Activated CD4-positive, alpha-beta T cell treated with anti-CD3 and anti-CD28 coated beads, Interleukin-10, Interleukin-2, amounts not matched to agents 100 ng/mL and 50 ng/mL, durations not matched to agents 16 hours and 8 hours (primary cell): ENCODE results near the gene ZER1.
"Not testable (repeated sequence)": the region's sequence is repeated elsewhere in the genome, so short reads cannot be mapped to it uniquely, and the experiment has no call there.

Experiments
- DNase-seq: peaks from one replicate; pipeline ENCODE4 v3.0.0-alpha.2; 2020

ZER1 gene

GRCh38 chr9:128713941-128714573, 57.7 kb downstream of the ZER1 start:
- DNase-seq, result no peak

DNA sequence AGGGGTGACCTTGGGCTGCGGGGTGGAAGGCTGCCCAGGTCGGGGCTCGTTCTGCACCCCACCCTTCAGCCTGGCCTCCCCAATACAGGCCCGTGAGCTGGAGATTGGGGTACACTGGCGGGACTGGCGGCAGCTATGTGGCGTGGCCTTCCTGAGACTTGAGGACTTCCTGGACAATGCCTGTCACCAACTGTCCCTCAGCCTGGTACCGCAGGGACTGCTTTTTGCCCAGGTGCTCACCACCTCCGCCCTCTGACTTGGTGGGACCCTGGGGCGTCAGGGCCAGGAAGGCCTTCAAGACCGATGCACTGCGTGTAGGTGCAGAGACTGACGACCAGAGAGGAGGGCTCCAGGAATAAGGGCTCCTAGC, 58.3 kb downstream of the ZER1 start:
- DNase-seq, result no peak

DNA sequence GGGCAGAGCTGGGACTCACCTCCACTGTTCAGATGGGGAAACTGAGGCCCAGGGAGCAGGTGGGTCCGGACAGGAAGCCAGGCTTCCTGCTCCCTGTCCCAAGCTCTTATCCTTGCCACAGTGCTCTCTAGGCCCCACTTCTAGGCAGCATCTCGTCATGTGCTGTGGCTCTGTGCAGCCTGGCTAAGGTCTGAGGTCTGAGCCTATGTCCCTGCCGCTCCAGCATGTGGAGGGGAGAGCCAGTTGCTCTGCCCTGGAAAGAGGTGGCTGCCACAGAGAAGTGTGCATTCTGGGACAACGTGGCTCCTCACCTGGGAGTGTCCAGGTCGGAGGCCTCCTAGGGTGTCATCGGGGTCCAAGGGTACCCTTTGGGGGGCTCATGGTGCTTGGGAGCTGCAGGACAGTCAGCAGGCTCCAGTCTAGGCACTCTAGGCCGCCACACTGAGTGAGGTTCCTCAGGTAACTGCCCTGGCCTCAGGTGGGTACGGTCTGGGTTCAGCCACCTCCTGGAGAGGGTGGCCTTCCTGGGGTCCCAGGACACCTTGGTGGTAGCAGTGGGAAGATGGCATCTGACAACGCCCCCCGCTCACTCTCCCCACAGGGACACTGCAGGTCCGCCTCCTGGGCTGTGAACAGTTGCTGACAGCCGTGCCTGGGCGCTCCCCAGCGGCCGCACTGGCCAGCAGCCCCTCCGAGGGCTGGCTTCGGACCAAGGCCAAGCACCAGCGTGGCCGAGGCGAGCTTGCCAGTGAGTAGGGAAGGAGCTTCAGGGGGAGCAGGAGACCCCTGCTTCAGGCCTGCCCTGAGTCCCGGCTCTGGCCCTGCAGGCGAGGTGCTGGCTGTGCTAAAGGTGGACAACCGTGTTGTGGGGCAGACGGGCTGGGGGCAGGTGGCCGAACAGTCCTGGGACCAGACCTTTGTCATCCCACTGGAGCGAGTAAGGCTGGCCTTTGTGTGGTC, 59.0 kb downstream of the ZER1 start:
- DNase-seq, result no peak

GRCh38 chr9:128707446-128707845, 64.3 kb downstream of the ZER1 start:
- DNase-seq, result no peak

GRCh38 chr9:128706671-128707381, 64.9 kb downstream of the ZER1 start:
- DNase-seq, result no peak

- DNase-seq, result no peak
These were observed 65.7 kb downstream of the ZER1 start for GRCh38 chr9:128706045-128706444.

GRCh38 chr9:128705051-128705965, 66.4 kb downstream of the ZER1 start:
- no peak for DNase-seq

DNA sequence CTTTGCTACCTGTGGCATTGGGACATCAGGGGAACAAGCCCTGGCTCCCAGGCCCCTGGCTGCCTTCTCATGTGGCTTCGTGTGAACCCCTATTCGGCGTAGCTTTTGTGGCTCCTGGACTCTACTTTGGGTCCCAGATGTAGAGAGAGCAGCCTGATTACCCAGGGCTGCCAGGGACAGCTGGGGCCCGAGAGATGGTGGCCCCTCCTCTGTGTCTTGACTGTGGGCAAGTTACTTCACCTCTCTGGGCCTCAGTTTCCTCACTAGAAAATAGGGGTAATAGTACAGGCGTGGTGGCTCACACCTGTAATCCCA, 67.4 kb downstream of the ZER1 start:
- DNase-seq, result no peak

DNA sequence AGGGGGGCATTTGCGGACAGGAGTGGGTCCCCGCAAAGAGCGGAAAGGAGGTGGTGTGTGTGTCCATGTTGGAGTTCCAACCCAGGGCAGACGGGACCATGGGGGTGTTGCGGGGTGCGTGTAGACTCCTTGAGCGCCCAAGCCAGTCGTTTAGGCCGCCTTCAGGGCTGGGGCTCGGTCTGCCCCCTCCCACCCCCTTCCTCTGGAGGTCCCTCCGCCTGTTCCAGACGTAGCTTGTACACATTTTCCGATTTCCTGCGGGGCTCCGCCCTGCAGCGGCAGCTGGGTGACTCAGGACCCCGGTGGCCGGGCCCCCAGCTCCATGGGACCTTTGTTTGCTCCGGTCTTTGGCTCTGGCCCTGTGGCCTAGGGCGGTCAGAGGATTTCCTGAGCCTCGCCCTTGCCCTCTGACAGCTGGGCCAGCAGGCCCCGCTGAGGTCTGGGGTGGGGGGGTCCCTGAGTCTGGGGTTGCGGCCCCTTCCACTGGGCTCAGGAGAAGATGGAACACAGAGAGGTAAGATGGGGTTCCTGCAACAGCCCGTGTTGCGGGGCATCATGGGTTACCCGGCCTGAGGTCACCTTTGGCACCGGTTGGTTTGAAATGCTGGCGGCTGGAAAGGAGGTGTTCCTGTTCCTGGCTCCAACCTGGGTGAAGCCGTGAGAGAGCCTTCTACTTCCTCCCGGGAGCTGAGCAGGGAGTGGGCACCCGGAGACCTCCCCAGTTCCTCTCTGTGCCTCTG, 67.9 kb downstream of the ZER1 start:
- DNase-seq, result peak; percentile 38

- peak; percentile 56 for DNase-seq
These were observed 68.6 kb downstream of the ZER1 start for GRCh38 chr9:128702949-128703615.

- peak; percentile 91 for DNase-seq
These were observed 69.2 kb downstream of the ZER1 start, which contains the start of gene PKN3 for GRCh38 chr9:128702445-128702948. Gene PKN3, plus strand, starts transcription at chr9:128702503. Its CDS starts 413 bp downstream, at chr9:128702916.

DNA sequence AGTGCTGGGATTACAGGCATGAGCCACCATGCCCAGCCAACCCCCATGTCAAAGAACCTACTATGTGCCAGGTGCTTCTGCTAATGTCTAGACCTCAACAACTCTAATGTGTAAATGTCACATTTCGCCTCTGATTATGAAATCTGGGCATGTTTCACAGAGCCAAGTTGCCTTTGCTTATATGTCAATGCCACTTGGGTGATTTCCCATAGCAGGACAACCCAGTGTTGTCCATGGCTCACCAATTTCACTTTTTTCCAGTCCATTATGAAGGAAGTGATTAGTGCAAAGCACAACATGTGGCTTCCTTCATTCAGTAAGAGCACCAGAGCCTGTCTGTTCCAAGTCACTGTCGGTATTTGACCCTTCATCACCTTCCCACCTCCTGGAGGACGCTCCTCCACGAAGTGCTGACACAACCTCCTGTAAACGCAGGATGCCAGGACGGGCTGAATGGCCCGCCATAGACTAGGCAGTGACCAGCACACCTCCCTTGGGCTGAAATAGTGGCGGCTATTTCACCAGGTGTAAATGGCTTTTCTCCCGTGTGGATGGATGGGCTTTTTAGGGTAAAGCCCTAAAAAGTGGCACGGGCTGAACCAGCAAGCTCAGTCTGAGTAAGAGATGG, 70.4 kb downstream of the ZER1 start:
- no peak for DNase-seq

- not testable (repeated sequence) for DNase-seq
These were observed 72.5 kb downstream of the ZER1 start for GRCh38 chr9:128699096-128699795.

DNA sequence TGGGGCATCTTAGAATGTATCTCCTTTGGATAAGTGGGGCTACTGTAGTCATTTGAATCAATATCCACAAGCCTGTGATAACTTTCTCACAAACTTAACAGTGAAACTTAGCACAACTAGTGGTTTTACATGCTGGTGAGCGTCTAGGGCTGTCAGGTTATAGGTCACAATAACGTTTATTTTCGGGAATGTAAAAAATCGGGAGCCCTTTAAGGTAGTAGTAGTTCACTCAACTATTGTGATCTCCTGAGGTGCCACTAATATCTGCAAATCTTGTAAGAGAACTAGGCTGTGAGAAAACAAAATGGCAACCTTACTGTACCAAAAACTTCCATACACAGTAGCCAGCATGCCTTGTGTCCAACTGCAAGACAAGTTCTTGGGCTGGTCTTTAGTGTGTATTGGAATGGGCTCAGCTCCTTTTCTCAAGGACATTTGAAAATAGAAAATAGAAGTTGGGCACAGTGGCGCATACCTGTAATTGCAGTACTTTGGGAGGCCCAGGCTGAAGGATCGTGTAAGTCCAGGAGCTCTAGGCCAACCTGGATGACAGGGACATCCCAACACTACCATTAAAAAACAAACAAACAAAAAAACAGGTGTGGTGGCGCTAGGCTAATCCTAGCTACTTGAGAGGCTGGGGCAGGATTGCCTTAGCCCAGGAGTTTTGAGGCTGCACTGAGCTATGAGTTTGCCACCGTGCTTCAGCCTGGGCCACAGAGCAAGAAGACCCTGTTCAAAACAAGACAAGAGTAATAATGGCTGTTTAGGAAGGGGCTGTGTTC, 74.6 kb downstream of the ZER1 start:
- no peak for DNase-seq

DNA sequence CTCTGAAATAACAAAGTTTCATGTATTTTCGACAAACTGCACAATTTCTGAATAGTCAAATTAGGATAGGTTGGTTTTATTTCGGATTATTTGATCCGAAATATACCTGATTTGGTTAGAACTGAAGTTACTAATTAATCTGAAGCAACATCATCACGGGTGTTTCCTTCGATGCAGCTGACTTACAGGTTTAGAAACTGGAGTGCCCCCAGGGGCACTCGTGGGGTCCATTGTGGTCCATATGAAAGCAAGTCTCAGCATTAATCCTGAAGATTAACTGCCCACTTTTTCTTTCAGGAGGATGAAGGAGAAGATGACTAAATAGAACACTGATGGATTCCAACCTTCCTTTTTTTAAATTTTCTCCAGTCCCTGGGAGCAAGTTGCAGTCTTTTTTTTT, 77.4 kb downstream of the ZER1 start:
- DNase-seq, result no peak

DNA sequence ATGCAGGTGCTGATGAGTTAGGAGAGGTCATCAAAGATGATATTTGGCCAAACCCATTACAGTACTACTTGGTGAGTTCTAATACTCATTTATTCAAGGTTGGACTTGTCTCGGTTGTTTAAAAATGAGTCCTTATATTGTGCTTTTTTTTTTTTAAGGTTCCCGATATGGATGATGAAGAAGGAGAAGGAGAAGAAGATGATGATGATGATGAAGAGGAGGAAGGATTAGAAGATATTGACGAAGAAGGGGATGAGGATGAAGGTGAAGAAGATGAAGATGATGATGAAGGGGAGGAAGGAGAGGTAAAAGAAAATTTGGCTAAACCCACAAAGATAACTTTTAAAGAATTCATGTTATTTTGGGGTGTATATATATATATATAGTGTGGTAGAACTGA, 78.0 kb downstream of the ZER1 start:
- DNase-seq, result not testable (repeated sequence)

DNA sequence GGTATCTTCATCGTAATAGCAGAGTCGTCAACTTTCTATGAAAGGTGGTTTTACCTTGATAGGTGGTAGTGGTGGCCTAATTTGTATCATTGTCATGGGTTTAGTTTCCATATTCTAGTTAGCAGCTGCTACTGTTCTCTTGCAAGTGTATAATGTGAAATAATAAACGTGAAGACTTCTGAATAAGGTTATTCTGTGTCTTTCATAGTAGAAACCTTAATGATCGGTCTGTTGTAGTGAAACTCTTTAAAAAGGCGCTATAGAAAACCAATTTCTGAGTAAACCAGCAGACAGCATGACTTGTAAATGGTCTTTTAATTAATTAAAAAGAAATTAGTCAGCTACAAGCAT, 81.1 kb downstream of the ZER1 start:
- DNase-seq, result no peak

DNA sequence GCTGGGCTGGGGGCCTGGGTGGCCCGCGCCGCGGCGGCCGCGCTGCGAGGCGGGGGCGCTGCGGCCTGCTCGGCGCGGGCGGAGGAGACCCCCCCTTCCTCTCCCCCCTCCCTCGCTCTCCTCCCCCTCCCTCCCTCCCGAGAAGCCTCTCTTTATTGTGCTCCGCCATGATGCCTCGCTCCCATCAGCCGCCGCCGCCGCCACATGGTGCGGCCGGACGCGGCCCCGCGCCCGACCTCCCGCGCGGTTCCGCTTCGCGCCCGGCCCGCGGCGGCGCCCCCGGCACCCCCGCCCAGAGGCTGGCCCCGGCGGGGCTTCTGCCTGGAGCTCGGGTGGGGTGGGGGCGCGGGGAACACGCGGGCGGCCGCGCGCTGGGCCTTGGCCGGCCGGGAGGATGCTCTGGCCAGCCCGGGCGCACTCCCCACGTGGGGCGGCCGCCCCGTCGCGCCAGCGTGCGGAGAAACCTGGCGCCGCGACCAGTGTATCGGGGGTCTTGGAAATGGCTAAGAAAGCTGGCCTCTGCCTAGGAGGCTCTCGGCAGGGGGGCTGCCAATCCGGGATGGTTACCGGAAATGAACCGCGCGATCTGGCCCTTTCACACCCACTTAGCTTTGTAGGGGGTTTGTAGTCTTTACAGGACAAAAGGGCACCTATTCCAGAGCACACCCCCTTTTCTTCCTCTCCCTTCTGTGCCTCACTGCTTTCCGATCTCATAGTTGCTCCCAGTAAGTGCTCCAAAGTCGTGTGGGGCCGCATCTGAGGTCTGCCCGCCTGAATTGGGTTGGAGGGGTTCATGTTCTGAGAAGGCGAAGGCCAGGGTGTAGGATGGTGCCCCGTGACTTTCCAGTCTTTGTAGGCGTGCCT, 81.7 kb downstream of the ZER1 start:
- peak; percentile 58 for DNase-seq
